ENCODE results near the gene MPHOSPH9. TPM values are rescaled to one million over a fixed set of nuclear protein-coding genes. Genes with fewer than 3 reads are reported as not detected.
A peak's percentile ranks its signal among the peaks of the same experiment; 100 is the strongest.

Gene MPHOSPH9
- total RNA-seq, 4 donors from 2014 or later: 11.5 to 26.8 (median 14.7) TPM

DNA sequence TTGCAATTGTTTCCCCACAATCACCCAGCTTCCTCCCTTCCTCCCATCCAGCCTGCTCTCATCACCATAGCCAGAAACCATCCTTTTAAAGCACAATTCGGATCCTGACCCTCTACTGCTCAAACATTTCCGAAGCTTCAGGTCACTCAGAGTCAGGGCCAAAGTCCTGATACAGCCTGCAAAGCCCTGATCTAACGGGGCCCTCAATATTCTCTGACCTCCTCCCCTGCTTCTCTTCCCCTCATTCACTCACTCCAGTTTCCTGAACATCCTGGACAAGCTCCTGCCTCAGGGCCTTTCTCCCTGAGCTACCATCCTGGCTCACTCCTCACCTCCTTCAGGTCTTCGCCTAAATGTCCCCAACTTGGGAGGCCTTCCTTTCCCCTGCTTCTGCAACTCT lies 128.1 kb downstream of the MPHOSPH9 start:
- Histone ChIP-seq H3K4me1 (peaks cover 0 to 71% (median 18%) of the 10 kb centered on the region in 3 donors), H3K27ac (peak overlapping the region in 2 of 4 donors; percentile 37 to 54), H3K4me3 (no peak overlapping the region), H3K9me3 (no peaks in the 10 kb centered on the region), H3K36me3 (peaks cover 0 to 15% of the 10 kb centered on the region in 2 donors), H3K27me3 (no peaks in the 10 kb centered on the region)
- no peak for ATAC-seq
- TF ChIP-seq POLR2A (IDR thresholded peaks at IDR 0.05): no peak
- no peak for TF ChIP-seq POLR2AphosphoS5 (IDR thresholded peaks at IDR 0.05)
- no peak for TF ChIP-seq EP300 (IDR thresholded peaks at IDR 0.05)
- TF ChIP-seq, protein P1, sequence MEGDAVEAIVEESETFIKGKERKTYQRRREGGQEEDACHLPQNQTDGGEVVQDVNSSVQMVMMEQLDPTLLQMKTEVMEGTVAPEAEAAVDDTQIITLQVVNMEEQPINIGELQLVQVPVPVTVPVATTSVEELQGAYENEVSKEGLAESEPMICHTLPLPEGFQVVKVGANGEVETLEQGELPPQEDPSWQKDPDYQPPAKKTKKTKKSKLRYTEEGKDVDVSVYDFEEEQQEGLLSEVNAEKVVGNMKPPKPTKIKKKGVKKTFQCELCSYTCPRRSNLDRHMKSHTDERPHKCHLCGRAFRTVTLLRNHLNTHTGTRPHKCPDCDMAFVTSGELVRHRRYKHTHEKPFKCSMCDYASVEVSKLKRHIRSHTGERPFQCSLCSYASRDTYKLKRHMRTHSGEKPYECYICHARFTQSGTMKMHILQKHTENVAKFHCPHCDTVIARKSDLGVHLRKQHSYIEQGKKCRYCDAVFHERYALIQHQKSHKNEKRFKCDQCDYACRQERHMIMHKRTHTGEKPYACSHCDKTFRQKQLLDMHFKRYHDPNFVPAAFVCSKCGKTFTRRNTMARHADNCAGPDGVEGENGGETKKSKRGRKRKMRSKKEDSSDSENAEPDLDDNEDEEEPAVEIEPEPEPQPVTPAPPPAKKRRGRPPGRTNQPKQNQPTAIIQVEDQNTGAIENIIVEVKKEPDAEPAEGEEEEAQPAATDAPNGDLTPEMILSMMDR (IDR thresholded peaks at IDR 0.05): no peak
- whole genome bisulfite sequencing, 2 donors (ENCODE audit: low coverage in 1 of 2): 20 to 90% methylated on average over 1 to 4 of the region's 4 CpGs

Small RNAs within 50 kb of the gene (small RNA-seq; reads per million reads assigned to genes)
- gene RNA5SP375: 0.18 to 3.8 (median 0.94) reads per million in 4 donors

Other genes starting within 250 kb of the MPHOSPH9 start
- gene PITPNM2, start 82.1 kb downstream of the MPHOSPH9 start, total RNA-seq: 10 to 100 TPM in 3 of 4 donors, 1 to 10 TPM in 1; 9.9 to 20.4 (median 16.4) TPM
- 10 to 100 TPM in 3 of 4 donors, 1 to 10 TPM in 1; 9.2 to 25.8 (median 12.9) TPM for gene MTRFR, start 295 bp upstream of the MPHOSPH9 start, total RNA-seq
- 100 to 1,000 TPM in 3 of 4 donors, 10 to 100 TPM in 1; 94.9 to 203 (median 143) TPM for gene CDK2AP1, start 38.7 kb upstream of the MPHOSPH9 start, total RNA-seq
- gene SBNO1, start 131.7 kb upstream of the MPHOSPH9 start, total RNA-seq: 10 to 100 TPM; 25.3 to 35.7 (median 33.2) TPM
- gene KMT5A, start 151.0 kb upstream of the MPHOSPH9 start, total RNA-seq: 100 to 1,000 TPM in 1 of 4 donors, 10 to 100 TPM in 3; 46.1 to 126 (median 54.8) TPM
- 1 to 10 TPM; 6.2 to 9.2 (median 7.9) TPM for gene RILPL2, start 203.5 kb upstream of the MPHOSPH9 start, total RNA-seq
- 10 to 100 TPM; 16.3 to 17.6 (median 17.5) TPM for gene SNRNP35, start 225.0 kb upstream of the MPHOSPH9 start, total RNA-seq

All from gastroesophageal sphincter (tissue), 4 donors.